Mesenchymal stem cell (in vitro differentiated cells and primary cell): ENCODE data around the gene MYO6.

Experiments
- DNase-seq: peaks from one replicate; pipeline ENCODE4 v3.0.0-alpha.2; 2013
- H2AFZ ChIP-seq: one replicate; pipeline ENCODE4 v1.6.1; 2013; ENCODE audit warnings: low read depth, mild to moderate bottlenecking, control low read depth, inconsistent platforms, low read length, moderate library complexity
- H2AK5ac ChIP-seq: 2 replicates; pipeline ENCODE4 v1.6.1; 2013; ENCODE audit warnings: low read length, moderate library complexity, mild to moderate bottlenecking, inconsistent platforms; ENCODE audit not compliant: severe bottlenecking
- H2BK120ac ChIP-seq: one replicate; pipeline ENCODE4 v1.6.1; 2013; ENCODE audit warnings: low read depth, mild to moderate bottlenecking, inconsistent platforms, low read length, moderate library complexity
- H2BK12ac ChIP-seq, 2 experiments: one replicate each; pipeline ENCODE4 v1.6.1; 2013; ENCODE audit warnings: inconsistent platforms in 2 of 2, low read length in 2 of 2, mild to moderate bottlenecking in 2 of 2, moderate library complexity in 2 of 2, control low read depth in 1 of 2
- H2BK15ac ChIP-seq: one replicate; pipeline ENCODE4 v1.6.1; 2013; ENCODE audit warnings: mild to moderate bottlenecking, low read depth, inconsistent platforms; ENCODE audit not compliant: poor library complexity, severe bottlenecking
- H2BK5ac ChIP-seq: 2 replicates; pipeline ENCODE4 v1.6.1; 2013; ENCODE audit warnings: low read depth, mild to moderate bottlenecking, low read length, control low read depth, inconsistent platforms; ENCODE audit not compliant: poor library complexity, severe bottlenecking
- H3K14ac ChIP-seq, 2 experiments: one replicate each; pipeline ENCODE4 v1.6.1; 2013; ENCODE audit warnings: inconsistent platforms in 2 of 2, low read length in 2 of 2, control low read depth in 1 of 2, mild to moderate bottlenecking in 1 of 2, moderate library complexity in 1 of 2
- H3K18ac ChIP-seq, 2 experiments: one replicate each; pipeline ENCODE4 v1.6.1; 2013; ENCODE audit warnings: inconsistent platforms in 2 of 2, low read length in 2 of 2, control low read depth in 1 of 2, low read depth in 1 of 2, mild to moderate bottlenecking in 1 of 2
- H3K23ac ChIP-seq, 2 experiments: one replicate each; pipeline ENCODE4 v1.6.1; 2013; ENCODE audit warnings: inconsistent platforms in 2 of 2, low read length in 2 of 2, mild to moderate bottlenecking in 2 of 2, moderate library complexity in 2 of 2, control low read depth in 1 of 2
- H3K27ac ChIP-seq: 2 replicates; pipeline ENCODE4 v1.5.1; 2013; ENCODE audit warnings: mild to moderate bottlenecking, moderate library complexity, low read length, control low read depth, inconsistent platforms; ENCODE audit not compliant: poor library complexity, severe bottlenecking
- H3K27me3 ChIP-seq, 2 experiments: 2 replicates each; pipeline versions ENCODE4 v1.6.1 to v1.7.0; 2013; ENCODE audit warnings: low read length in 2 of 2, mild to moderate bottlenecking in 2 of 2, moderate library complexity in 2 of 2, control low read depth in 1 of 2, inconsistent platforms in 1 of 2; ENCODE audit not compliant: control insufficient read depth in 1 of 2, insufficient read depth in 1 of 2
- H3K36me3 ChIP-seq, 2 experiments: 2 replicates each; pipeline versions ENCODE4 v1.6.1 to v1.7.0; 2013; ENCODE audit warnings: low read length in 2 of 2, control low read depth in 1 of 2, inconsistent platforms in 1 of 2, low read depth in 1 of 2, mild to moderate bottlenecking in 1 of 2; ENCODE audit not compliant: insufficient read depth in 2 of 2, control insufficient read depth in 1 of 2
- H3K4ac ChIP-seq, 2 experiments: one replicate each; pipeline ENCODE4 v1.6.1; 2013; ENCODE audit warnings: inconsistent platforms in 2 of 2, low read length in 2 of 2, mild to moderate bottlenecking in 2 of 2, moderate library complexity in 2 of 2, control low read depth in 1 of 2, low read depth in 1 of 2
- H3K4me1 ChIP-seq: 2 replicates; pipeline ENCODE4 v1.6.1; 2013; ENCODE audit warnings: low read depth, low read length, control low read depth; ENCODE audit not compliant: control insufficient read depth, insufficient read depth
- H3K4me2 ChIP-seq: 2 replicates; pipeline ENCODE4 v1.6.1; 2013; ENCODE audit warnings: low read length, mild to moderate bottlenecking, inconsistent platforms; ENCODE audit not compliant: poor library complexity, severe bottlenecking
- H3K4me3 ChIP-seq, 2 experiments: 2 replicates each; pipeline versions ENCODE4 v1.5.1 to v1.7.0; 2013; ENCODE audit warnings: low read length in 2 of 2, mild to moderate bottlenecking in 2 of 2, control low read depth in 1 of 2, low read depth in 1 of 2; ENCODE audit not compliant: insufficient read depth in 1 of 2
- H3K79me1 ChIP-seq: replicated peaks from 2 replicates; pipeline ENCODE4 v1.6.1; 2013; ENCODE audit warnings: mild to moderate bottlenecking, control low read depth, low read length, inconsistent platforms; ENCODE audit not compliant: poor library complexity, severe bottlenecking
- H3K9ac ChIP-seq: 2 replicates; pipeline ENCODE4 v1.7.0; 2013; ENCODE audit warnings: mild to moderate bottlenecking, low read length, moderate library complexity
- H3K9me3 ChIP-seq: 2 replicates; pipeline ENCODE4 v1.7.0; 2013; ENCODE audit warnings: mild to moderate bottlenecking, low read length; ENCODE audit not compliant: control insufficient read depth
- H4K8ac ChIP-seq: one replicate; pipeline ENCODE4 v1.6.1; 2013; ENCODE audit warnings: inconsistent platforms, mild to moderate bottlenecking, low read length, moderate library complexity
- H4K91ac ChIP-seq: one replicate; pipeline ENCODE4 v1.6.1; 2013; ENCODE audit warnings: mild to moderate bottlenecking, low read length, inconsistent platforms
- WGBS: methylation state at CpG from one replicate; pipeline ENCODE4 v1.1.7; 2013; ENCODE audit warnings: mixed read lengths; 5-methylcytosine and 5-hydroxymethylcytosine counted together

The MYO6 gene

DNA sequence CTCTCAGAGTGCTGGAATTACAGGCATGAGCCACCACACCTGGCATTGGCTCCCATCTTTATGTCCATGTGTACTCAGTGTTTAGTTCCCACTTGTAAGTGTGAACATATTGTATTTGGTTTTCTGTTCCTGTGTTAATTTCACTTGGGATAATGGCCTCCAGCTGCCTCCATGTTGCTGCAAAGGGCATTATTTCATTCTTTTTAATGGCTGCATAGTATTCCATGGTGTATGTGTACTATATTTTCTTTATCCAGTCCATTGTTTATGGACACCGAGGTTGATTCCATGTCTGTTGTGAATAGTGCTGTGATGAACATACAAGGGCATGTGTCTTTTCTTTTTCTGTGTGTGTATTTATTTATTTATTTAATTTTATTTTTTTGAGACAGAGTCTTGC lies 47.7 kb downstream of the MYO6 start:
- no peak for DNase-seq
- Histone ChIP-seq H2AK5ac (no peak overlapping the region), H4K8ac (no peak overlapping the region), H3K4ac (no peak overlapping the region), H2AFZ (no peak overlapping the region), H3K4me2 (no peak overlapping the region), H3K9ac (no peak overlapping the region), H3K36me3 (no peaks in the 10 kb centered on the region), H2BK12ac (no peak overlapping the region), H3K9me3 (no peaks in the 10 kb centered on the region), H2BK120ac (no peak overlapping the region), H3K14ac (no peak overlapping the region), H3K4me1 (peaks cover 1% of the 10 kb centered on the region), H3K79me1 (peaks cover 10% of the 10 kb centered on the region), H3K27ac (no peak overlapping the region), H2BK5ac (no peak overlapping the region), H3K18ac (no peak overlapping the region), H3K27me3 (no peaks in the 10 kb centered on the region), H2BK15ac (no peak overlapping the region), H4K91ac (no peak overlapping the region), H3K4me3 (no peak overlapping the region), H3K23ac (no peak overlapping the region)
- 100% methylated on average over 1 of the region's 1 CpG for WGBS

DNA sequence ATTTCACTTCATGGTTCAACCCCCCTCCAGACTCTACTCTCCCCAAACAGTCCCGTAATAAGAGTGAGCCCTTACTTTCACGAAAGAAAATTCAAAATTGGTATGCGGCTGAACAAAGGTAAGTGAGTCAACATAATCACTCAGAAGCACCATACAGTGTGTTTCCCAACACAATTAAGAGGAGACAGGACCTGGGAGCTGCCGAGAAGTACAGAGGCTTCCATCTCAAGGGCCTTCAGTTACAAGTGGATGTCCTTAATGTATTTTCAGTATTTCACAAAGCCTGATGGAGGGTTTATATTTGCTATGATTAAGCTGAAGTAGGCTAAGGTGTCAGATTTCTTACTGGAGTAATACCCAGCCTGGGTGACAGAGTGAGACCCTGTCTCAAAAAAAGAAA lies 51.1 kb downstream of the MYO6 start:
- Histone ChIP-seq H3K23ac (no peak overlapping the region), H2BK12ac (no peak overlapping the region), H3K9ac (no peak overlapping the region), H3K18ac (no peak overlapping the region), H2BK15ac (no peak overlapping the region), H3K14ac (no peak overlapping the region), H3K4me3 (no peak overlapping the region), H3K27ac (no peak overlapping the region), H3K79me1 (peaks cover 16% of the 10 kb centered on the region), H3K4me1 (peaks cover 5% of the 10 kb centered on the region), H2BK5ac (no peak overlapping the region), H3K9me3 (no peaks in the 10 kb centered on the region), H3K27me3 (no peaks in the 10 kb centered on the region), H3K4ac (no peak overlapping the region), H3K36me3 (no peaks in the 10 kb centered on the region), H4K8ac (no peak overlapping the region), H2AFZ (no peak overlapping the region), H4K91ac (no peak overlapping the region), H2AK5ac (no peak overlapping the region), H2BK120ac (no peak overlapping the region), H3K4me2 (no peak overlapping the region)
- WGBS = 95% methylated on average over 4 of the region's 4 CpGs
- DNase-seq = no peak

DNA sequence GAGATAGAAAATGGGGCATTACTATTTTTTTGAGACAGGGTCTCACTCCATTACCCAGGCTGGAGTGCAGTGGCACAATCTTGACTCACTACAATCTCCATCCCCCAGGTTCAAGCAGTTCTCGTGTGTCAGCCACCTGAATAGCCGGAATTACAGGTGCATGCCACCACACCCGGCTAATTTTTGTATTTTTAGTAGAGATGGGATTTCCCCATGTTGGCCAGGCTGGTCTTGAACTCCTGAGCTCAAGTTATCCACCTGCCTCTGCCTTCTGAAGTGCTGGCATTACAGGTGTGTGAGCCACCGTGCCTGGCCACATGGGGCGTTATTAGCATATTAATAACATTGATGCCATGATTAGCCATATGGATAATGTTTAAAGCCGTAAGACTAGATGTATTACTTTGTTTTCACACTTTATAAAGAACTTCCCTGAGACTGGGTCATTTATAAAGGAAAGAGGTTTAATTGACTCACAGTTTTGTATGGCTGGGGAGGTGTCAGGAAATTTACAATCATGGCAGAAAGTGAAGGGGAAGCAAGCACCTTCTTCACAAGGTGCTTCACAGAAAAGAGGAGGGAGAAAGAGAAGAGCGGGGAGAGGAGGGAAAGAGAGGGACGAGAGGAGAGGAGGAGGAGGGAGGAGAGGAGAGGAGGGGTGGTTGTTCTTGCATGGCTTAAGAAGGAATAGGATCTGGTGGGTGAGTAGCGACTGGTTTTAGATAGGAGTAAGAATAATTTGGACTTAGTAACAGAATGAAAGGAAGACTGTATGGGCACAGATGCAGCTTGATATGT lies 51.9 kb downstream of the MYO6 start:
- no peak overlapping the region for H3K9ac ChIP-seq
- H3K4me1 ChIP-seq = peaks cover 5% of the 10 kb centered on the region
- H3K4me3 ChIP-seq = no peak overlapping the region
- no peak overlapping the region for H3K4me2 ChIP-seq
- no peak overlapping the region for H2BK15ac ChIP-seq
- H4K8ac ChIP-seq = no peak overlapping the region
- H3K36me3 ChIP-seq = no peaks in the 10 kb centered on the region
- H2AFZ ChIP-seq = no peak overlapping the region
- H3K27me3 ChIP-seq = no peaks in the 10 kb centered on the region
- H2AK5ac ChIP-seq = no peak overlapping the region
- H2BK120ac ChIP-seq = no peak overlapping the region
- H3K9me3 ChIP-seq = no peaks in the 10 kb centered on the region
- H3K4ac ChIP-seq = no peak overlapping the region
- H3K14ac ChIP-seq = no peak overlapping the region
- H2BK12ac ChIP-seq = no peak overlapping the region
- no peak overlapping the region for H3K27ac ChIP-seq
- H3K23ac ChIP-seq = no peak overlapping the region
- H4K91ac ChIP-seq = no peak overlapping the region
- H3K79me1 ChIP-seq = peaks cover 17% of the 10 kb centered on the region
- WGBS = 91% methylated on average over 8 of the region's 9 CpGs
- no peak overlapping the region for H2BK5ac ChIP-seq
- no peak for DNase-seq
- H3K18ac ChIP-seq = no peak overlapping the region

DNA sequence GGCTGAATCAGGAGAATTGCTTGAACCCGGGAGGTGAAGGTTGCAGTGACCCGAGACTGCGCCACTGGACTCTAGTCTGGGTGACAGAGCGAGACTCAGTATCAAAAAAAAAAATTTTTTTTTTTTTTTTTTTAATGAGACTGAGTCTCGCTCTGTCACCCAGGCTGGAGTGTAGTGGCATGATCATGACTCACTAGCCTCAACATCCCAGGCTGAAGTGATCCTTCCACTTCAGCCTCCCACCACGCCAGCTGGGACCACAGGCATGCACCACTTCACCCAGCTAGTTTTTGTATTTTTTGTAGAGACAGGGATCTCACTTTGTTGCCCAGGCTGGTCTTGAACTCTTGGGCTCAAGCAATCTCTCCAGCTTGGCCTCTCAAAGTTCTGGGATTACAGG lies 53.3 kb downstream of the MYO6 start:
- H2BK15ac ChIP-seq = no peak overlapping the region
- 91% methylated on average over 5 of the region's 6 CpGs for WGBS
- H2AK5ac ChIP-seq = no peak overlapping the region
- H3K4me2 ChIP-seq = no peak overlapping the region
- H4K91ac ChIP-seq = no peak overlapping the region
- H2AFZ ChIP-seq = no peak overlapping the region
- peaks cover 19% of the 10 kb centered on the region for H3K79me1 ChIP-seq
- H3K23ac ChIP-seq = no peak overlapping the region
- H3K4ac ChIP-seq = no peak overlapping the region
- peaks cover 5% of the 10 kb centered on the region for H3K4me1 ChIP-seq
- no peaks in the 10 kb centered on the region for H3K36me3 ChIP-seq
- no peak overlapping the region for H4K8ac ChIP-seq
- H3K27ac ChIP-seq = no peak overlapping the region
- no peak overlapping the region for H3K18ac ChIP-seq
- H3K27me3 ChIP-seq = no peaks in the 10 kb centered on the region
- DNase-seq = peak; percentile 68
- no peak overlapping the region for H2BK120ac ChIP-seq
- H3K9me3 ChIP-seq = no peaks in the 10 kb centered on the region
- no peak overlapping the region for H3K9ac ChIP-seq
- no peak overlapping the region for H2BK5ac ChIP-seq
- no peak overlapping the region for H3K4me3 ChIP-seq
- no peak overlapping the region for H3K14ac ChIP-seq
- H2BK12ac ChIP-seq = no peak overlapping the region
